Lower lobe of right lung (tissue), 2 donors: ENCODE measurements around the gene FHAD1. TPM values are rescaled to one million over a fixed set of nuclear protein-coding genes. Genes with fewer than 3 reads are reported as not detected.
A peak's percentile ranks its signal among the peaks of the same experiment; 100 is the strongest.

Source experiments
- ATAC-seq, 2 donors: fragments of 200-7000 bp; cut with Tn5 transposase; one replicate each; pipeline ENCODE4 v1.9.1; 2020 to 2022; ENCODE audit warnings: mild to moderate bottlenecking in 2 of 2, moderate library complexity in 2 of 2
- DNase-seq: peaks from one replicate; pipeline ENCODE4 v3.0.0-alpha.2; 2020
- H3K27ac ChIP-seq: fragments of 200-600 bp; one replicate; pipeline ENCODE4 v1.8.0; 2022
- H3K27me3 ChIP-seq: fragments of 200-600 bp; one replicate; pipeline ENCODE4 v1.8.0; 2022; ENCODE audit warnings: low read depth
- H3K36me3 ChIP-seq: fragments of 200-600 bp; one replicate; pipeline ENCODE4 v1.8.0; 2022; ENCODE audit warnings: mild to moderate bottlenecking
- H3K4me1 ChIP-seq: fragments of 200-600 bp; one replicate; pipeline ENCODE4 v1.8.0; 2022
- H3K4me3 ChIP-seq: fragments of 200-600 bp; one replicate; pipeline ENCODE4 v1.8.0; 2022; ENCODE audit warnings: mild to moderate bottlenecking
- H3K9me3 ChIP-seq: fragments of 200-600 bp; one replicate; pipeline ENCODE4 v1.8.0; 2022
- CTCF ChIP-seq: fragments of 200-600 bp; IDR thresholded peaks from one replicate; pipeline ENCODE4 v1.8.0; 2022; ENCODE audit warnings: antibody characterized with exemption, mild to moderate bottlenecking
- intact Hi-C: fragments of 100-400 bp; cut with DNase I; formaldehyde crosslinking; loops from one replicate; pipeline ENCODE4 v1.11.0; 2022
- total RNA-seq: library from RNA; stranded (reverse); fragmentation: NEBNext Ultra II Directional; extraction: Animal tissue kit (Norgen Biotek cat#: 25700); gene quantifications from one replicate; pipeline ENCODE4 v1.2.1, GENCODE V29; 2021
- donor health status: DM: no; HTN: yes; CAD: no; lungs with severe emphysema.

FHAD1 gene
- total RNA-seq, 1 donor from 2014 or later = 14.3 TPM

- no peaks in the 10 kb centered on the region for H3K36me3 ChIP-seq
- H3K4me1 ChIP-seq = no peaks in the 10 kb centered on the region
- no peaks in the 10 kb centered on the region for H3K9me3 ChIP-seq
- H3K27ac ChIP-seq = no peak overlapping the region
- no peak for TF ChIP-seq CTCF
- no peaks in the 10 kb centered on the region for H3K27me3 ChIP-seq
- no peak overlapping the region for H3K4me3 ChIP-seq
- no peak for DNase-seq
- intact Hi-C loops = no loop called here
- no peak for ATAC-seq
These were observed 69.5 kb downstream of the FHAD1 start for GRCh38 chr1:15316510-15316909.

- no peaks in the 10 kb centered on the region for H3K9me3 ChIP-seq
- H3K4me3 ChIP-seq = no peak overlapping the region
- DNase-seq = no peak
- no peak for ATAC-seq
- no peak overlapping the region for H3K27ac ChIP-seq
- H3K27me3 ChIP-seq = no peaks in the 10 kb centered on the region
- H3K36me3 ChIP-seq = no peaks in the 10 kb centered on the region
- TF ChIP-seq CTCF = no peak
- no peaks in the 10 kb centered on the region for H3K4me1 ChIP-seq
- intact Hi-C loops = no loop called here
These were observed 73.2 kb downstream of the FHAD1 start for GRCh38 chr1:15320267-15320666.

- DNase-seq (no peak), ATAC-seq (no peak)
- Histone ChIP-seq H3K27ac (no peak overlapping the region), H3K36me3 (no peaks in the 10 kb centered on the region), H3K4me1 (peaks cover 2% of the 10 kb centered on the region), H3K27me3 (no peaks in the 10 kb centered on the region), H3K9me3 (no peaks in the 10 kb centered on the region), H3K4me3 (no peak overlapping the region)
- intact Hi-C loops = no loop called here
- TF ChIP-seq CTCF = no peak
These were observed 74.6 kb downstream of the FHAD1 start for GRCh38 chr1:15321601-15322000.

GRCh38 chr1:15322648-15323350, 75.8 kb downstream of the FHAD1 start:
- no peaks in the 10 kb centered on the region for H3K36me3 ChIP-seq
- peaks cover 9% of the 10 kb centered on the region for H3K4me1 ChIP-seq
- no peak overlapping the region for H3K27ac ChIP-seq
- ATAC-seq (peak in 1 of 2 donors; percentile 18), DNase-seq (no peak)
- no peak for TF ChIP-seq CTCF
- H3K4me3 ChIP-seq = no peak overlapping the region
- intact Hi-C loops = no loop called here
- H3K9me3 ChIP-seq = no peaks in the 10 kb centered on the region
- no peaks in the 10 kb centered on the region for H3K27me3 ChIP-seq

- intact Hi-C loops = no loop called here
- H3K4me3 ChIP-seq = no peak overlapping the region
- H3K9me3 ChIP-seq = no peaks in the 10 kb centered on the region
- TF ChIP-seq CTCF = peak; percentile 98
- no peak overlapping the region for H3K27ac ChIP-seq
- H3K4me1 ChIP-seq = peaks cover 12% of the 10 kb centered on the region
- DNase-seq (peak; percentile 78), ATAC-seq (peak; percentile 88 to 91)
- no peaks in the 10 kb centered on the region for H3K27me3 ChIP-seq
- H3K36me3 ChIP-seq = no peaks in the 10 kb centered on the region
These were observed 76.4 kb downstream of the FHAD1 start for GRCh38 chr1:15323351-15323988.
